ENCODE results near the gene TJP3. TPM values are rescaled to one million over a fixed set of nuclear protein-coding genes. Genes with fewer than 3 reads are reported as not detected.

TJP3 gene
- total and polyA plus RNA-seq, 4 donors = 18.4 to 57.8 (median 49.6) TPM

DNA sequence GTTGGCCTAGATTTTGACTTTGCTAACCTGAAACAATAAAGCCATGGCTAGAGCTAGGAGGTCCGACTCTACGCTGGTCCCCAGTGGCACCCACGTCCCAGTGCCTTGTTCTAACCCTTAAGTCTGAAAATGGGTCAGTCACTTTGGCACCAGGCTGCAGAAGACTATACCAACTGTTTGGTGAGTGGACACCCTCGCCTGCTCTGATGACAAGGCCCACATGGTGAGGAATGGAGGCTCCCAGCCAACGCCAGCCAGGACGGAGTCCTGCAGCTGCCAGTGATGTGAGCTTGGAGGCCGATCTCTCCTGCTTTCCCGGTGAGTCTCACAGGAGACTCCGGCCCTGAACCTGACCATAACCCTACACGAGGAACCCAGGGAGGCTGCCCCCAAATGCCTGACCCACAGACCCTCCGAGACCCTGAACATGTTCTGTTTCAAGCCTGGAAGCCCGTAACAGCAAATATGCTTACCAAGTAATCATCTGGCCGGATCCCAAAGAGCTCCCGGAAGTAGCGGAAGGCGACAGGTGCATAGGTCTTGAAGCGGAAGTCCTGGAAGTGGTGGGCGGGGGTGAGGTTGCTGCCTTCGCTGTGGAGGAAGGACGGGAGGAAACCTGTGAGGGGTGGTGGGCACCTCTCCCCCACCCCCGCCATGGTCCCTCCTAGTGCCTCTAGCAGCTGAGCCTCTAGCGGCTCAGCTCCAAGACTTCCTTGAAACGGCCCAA is 47.5 kb upstream of the TJP3 start:
- Histone ChIP-seq H3K9me3 (ENCODE audit: control insufficient read depth in 4 of 4, insufficient read depth in 3 of 4, low read length in 3 of 4) (no peaks in the 10 kb centered on the region), H3K27ac (ENCODE audit: low read depth in 1 of 2, low read length in 1 of 2) (no peak overlapping the region), H3K9ac (ENCODE audit: insufficient read depth in 1 of 2, low read length in 2 of 2) (no peak overlapping the region), H3K27me3 (ENCODE audit: control insufficient read depth in 3 of 3, insufficient read depth in 3 of 3, low read length in 2 of 3) (no peaks in the 10 kb centered on the region), H3K4me1 (ENCODE audit: control insufficient read depth in 5 of 5, insufficient read depth in 5 of 5, low read length in 5 of 5) (no peaks in the 10 kb centered on the region), H3K4me3 (no peak overlapping the region), H3K36me3 (ENCODE audit: control insufficient read depth in 4 of 4, insufficient read depth in 4 of 4, low read length in 4 of 4) (peaks cover 6 to 67% (median 28%) of the 10 kb centered on the region in 4 donors)
- TF ChIP-seq CTCF (IDR thresholded peaks at IDR 0.05; ENCODE audit: control extremely low read depth, extremely low read depth) = no peak
- WGBS, 2 donors = 84 to 87% methylated on average over 23 of the region's 23 CpGs
- DNase-seq = no peak
- ATAC-seq (ENCODE audit: insufficient read depth, low FRiP score) = no peak

- H3K27ac ChIP-seq (ENCODE audit: low read depth in 1 of 2, low read length in 1 of 2) = no peak overlapping the region
- no peak overlapping the region for H3K4me3 ChIP-seq
- DNase-seq = no peak
- no peaks in the 10 kb centered on the region for H3K27me3 ChIP-seq (ENCODE audit: control insufficient read depth in 3 of 3, insufficient read depth in 3 of 3, low read length in 2 of 3)
- TF ChIP-seq CTCF (IDR thresholded peaks at IDR 0.05; ENCODE audit: control extremely low read depth, extremely low read depth) = no peak
- 96 to 99% methylated on average over 33 to 34 of the region's 34 CpGs for WGBS, 2 donors
- no peak for ATAC-seq (ENCODE audit: insufficient read depth, low FRiP score)
- H3K9ac ChIP-seq (ENCODE audit: insufficient read depth in 1 of 2, low read length in 2 of 2) = no peak overlapping the region
- H3K36me3 ChIP-seq (ENCODE audit: control insufficient read depth in 4 of 4, insufficient read depth in 4 of 4, low read length in 4 of 4) = peaks cover 6 to 58% (median 29%) of the 10 kb centered on the region in 4 donors
- H3K4me1 ChIP-seq (ENCODE audit: control insufficient read depth in 5 of 5, insufficient read depth in 5 of 5, low read length in 5 of 5) = no peaks in the 10 kb centered on the region
- H3K9me3 ChIP-seq (ENCODE audit: control insufficient read depth in 4 of 4, insufficient read depth in 3 of 4, low read length in 3 of 4) = no peaks in the 10 kb centered on the region
Observed at GRCh38 chr19:3661284-3662238, 46.6 kb upstream of the TJP3 start.

DNA sequence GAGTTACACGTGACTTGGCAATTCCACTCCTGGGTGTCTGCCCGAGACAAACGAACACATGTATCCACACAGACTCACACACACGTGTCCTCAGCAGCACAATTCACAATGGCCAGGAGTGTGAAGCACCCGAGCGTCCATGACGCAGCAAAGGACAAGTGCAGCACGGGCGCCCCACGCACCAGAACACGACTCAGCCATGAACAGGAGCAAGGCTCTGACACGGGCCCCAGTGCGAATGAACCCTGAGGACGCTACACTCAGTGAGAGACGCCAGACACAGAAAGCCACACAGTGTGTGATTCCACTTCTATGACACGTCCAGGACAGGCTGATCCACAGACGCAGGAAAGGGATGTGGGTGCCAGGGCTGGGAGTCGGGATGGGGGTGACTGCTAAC is 44.3 kb upstream of the TJP3 start:
- H3K27me3 ChIP-seq (ENCODE audit: control insufficient read depth in 3 of 3, insufficient read depth in 3 of 3, low read length in 2 of 3) = no peaks in the 10 kb centered on the region
- peaks cover 0 to 40% (median 24%) of the 10 kb centered on the region in 4 donors for H3K36me3 ChIP-seq (ENCODE audit: control insufficient read depth in 4 of 4, insufficient read depth in 4 of 4, low read length in 4 of 4)
- WGBS, 2 donors = 95 to 96% methylated on average over 18 of the region's 18 CpGs
- DNase-seq (no peak), ATAC-seq (ENCODE audit: insufficient read depth, low FRiP score) (no peak)
- H3K9me3 ChIP-seq (ENCODE audit: control insufficient read depth in 4 of 4, insufficient read depth in 3 of 4, low read length in 3 of 4) = no peaks in the 10 kb centered on the region
- H3K9ac ChIP-seq (ENCODE audit: insufficient read depth in 1 of 2, low read length in 2 of 2) = no peak overlapping the region
- H3K27ac ChIP-seq (ENCODE audit: low read depth in 1 of 2, low read length in 1 of 2) = no peak overlapping the region
- no peak for TF ChIP-seq CTCF (IDR thresholded peaks at IDR 0.05; ENCODE audit: control extremely low read depth, extremely low read depth)
- peaks cover 0 to 4% (median 0%) of the 10 kb centered on the region in 5 donors for H3K4me1 ChIP-seq (ENCODE audit: control insufficient read depth in 5 of 5, insufficient read depth in 5 of 5, low read length in 5 of 5)
- H3K4me3 ChIP-seq = no peak overlapping the region

Data from lung (tissue), 12 donors.